GM19043 (cell line): Measurements from ENCODE around the gene BCAP31.
"Not testable (repeated sequence)": the region's sequence is repeated elsewhere in the genome, so short reads cannot be mapped to it uniquely, and the experiment has no call there.

Source experiments
- ATAC-seq: cut with Tn5 transposase; IDR thresholded peaks from one replicate; pipeline ENCODE4 v1.9.1; 2021; ENCODE audit warnings: low read depth; ENCODE audit not compliant: unreplicated experiment

BCAP31 gene

GRCh38 chrX:153719238-153719637 is 4.9 kb downstream of the BCAP31 start:
- no peak for ATAC-seq

GRCh38 chrX:153717445-153717844 is 6.7 kb downstream of the BCAP31 start:
- ATAC-seq = no peak

- ATAC-seq = no peak
Observed at GRCh38 chrX:153714256-153714655, 9.9 kb downstream of the BCAP31 start.

GRCh38 chrX:153709726-153710674 is 14.2 kb downstream of the BCAP31 start:
- no peak for ATAC-seq

- ATAC-seq = no peak
Observed at GRCh38 chrX:153708415-153708814, 15.8 kb downstream of the BCAP31 start.

GRCh38 chrX:153707406-153707805 is 16.8 kb downstream of the BCAP31 start:
- no peak for ATAC-seq

GRCh38 chrX:153706799-153707198 is 17.4 kb downstream of the BCAP31 start:
- ATAC-seq = no peak

- not testable (repeated sequence) for ATAC-seq
Observed at GRCh38 chrX:153705403-153706060, 18.7 kb downstream of the BCAP31 start.

GRCh38 chrX:153704631-153705402 is 19.4 kb downstream of the BCAP31 start:
- not testable (repeated sequence) for ATAC-seq

GRCh38 chrX:153704021-153704526 is 20.1 kb downstream of the BCAP31 start:
- ATAC-seq = no peak

GRCh38 chrX:153703036-153703370 is 21.2 kb downstream of the BCAP31 start:
- ATAC-seq = no peak

- no peak for ATAC-seq
Observed at GRCh38 chrX:153702336-153703035, 21.7 kb downstream of the BCAP31 start.

- no peak for ATAC-seq
Observed at GRCh38 chrX:153701706-153702105, 22.5 kb downstream of the BCAP31 start.

GRCh38 chrX:153700967-153701366 is 23.2 kb downstream of the BCAP31 start:
- no peak for ATAC-seq

GRCh38 chrX:153700376-153700945 is 23.7 kb downstream of the BCAP31 start:
- ATAC-seq = no peak

- not testable (repeated sequence) for ATAC-seq
Observed at GRCh38 chrX:153699784-153700371, 24.3 kb downstream of the BCAP31 start.

GRCh38 chrX:153699210-153699783 is 24.9 kb downstream of the BCAP31 start:
- not testable (repeated sequence) for ATAC-seq

- no peak for ATAC-seq
Observed at GRCh38 chrX:153697924-153698865, 26.0 kb downstream of the BCAP31 start.
